ENCODE measurements around the gene DUSP15.
"Not testable (repeated sequence)": the region's sequence is repeated elsewhere in the genome, so short reads cannot be mapped to it uniquely, and the experiment has no call there.

DUSP15 gene

DNA sequence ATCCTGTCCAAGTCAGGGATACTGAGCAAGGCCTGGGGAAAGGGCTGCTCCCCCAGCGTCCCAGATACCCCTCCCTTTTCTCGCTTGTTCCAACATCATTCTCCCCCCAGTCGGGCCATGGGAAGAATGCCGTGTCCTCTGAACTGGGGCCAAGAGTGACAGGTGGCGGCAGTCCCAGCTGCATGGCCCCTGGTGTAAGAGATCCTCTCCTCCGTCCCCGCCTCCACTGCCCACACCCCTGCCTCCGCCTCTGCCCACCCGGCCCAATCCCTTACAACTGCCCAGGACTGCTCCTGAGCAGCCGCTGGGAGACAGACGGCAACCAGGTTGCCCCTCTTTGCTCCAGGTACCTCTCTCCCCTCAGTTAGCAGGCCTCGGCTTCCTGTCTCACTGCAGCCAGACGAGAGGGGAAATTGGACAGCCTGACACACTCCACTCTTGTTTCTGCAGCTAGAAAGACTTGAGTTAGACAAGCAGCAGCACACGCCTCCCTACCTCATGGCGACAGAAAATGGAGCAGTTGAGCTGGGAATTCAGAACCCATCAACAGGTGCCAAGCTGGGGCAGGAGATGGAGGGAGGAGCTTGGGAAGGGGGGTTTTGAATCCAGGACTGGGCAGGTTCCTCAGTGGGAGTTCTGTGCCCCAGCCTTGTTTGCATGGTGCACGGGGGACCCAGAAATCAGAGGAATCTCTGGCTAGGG is 51.1 kb downstream of the DUSP15 start, which contains the start of gene MYLK2:
TSS of gene MYLK2 (plus strand) at position 274 of the 702 bp plus-strand sequence. CDS start at position 499, 225 bp downstream.
- DNase-seq: peak; percentile 65

- DNase-seq: no peak
Measured at GRCh38 chr20:31818376-31818908, 51.9 kb downstream of the DUSP15 start.

- no peak for DNase-seq
Measured at GRCh38 chr20:31817461-31817860, 52.9 kb downstream of the DUSP15 start.

DNA sequence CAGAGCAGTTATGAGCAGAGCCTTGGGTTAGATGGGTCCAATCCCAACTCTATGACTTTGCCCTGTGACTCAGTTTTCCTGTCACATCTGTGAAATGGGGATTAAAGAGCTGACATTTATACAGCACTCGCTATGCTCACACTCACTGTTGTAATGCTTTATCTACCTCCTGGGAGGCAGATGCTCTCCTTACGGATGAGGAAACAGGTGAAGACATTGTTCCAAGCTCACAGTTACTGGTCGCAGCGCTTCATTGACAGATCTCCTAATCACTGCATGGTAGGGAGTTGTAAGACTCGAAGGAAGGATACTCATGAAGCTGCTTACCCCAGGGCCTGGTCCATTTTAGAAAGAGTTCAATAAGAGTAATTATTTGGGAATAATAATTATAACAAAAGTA is 54.1 kb downstream of the DUSP15 start:
- DNase-seq: peak; percentile 46

DNA sequence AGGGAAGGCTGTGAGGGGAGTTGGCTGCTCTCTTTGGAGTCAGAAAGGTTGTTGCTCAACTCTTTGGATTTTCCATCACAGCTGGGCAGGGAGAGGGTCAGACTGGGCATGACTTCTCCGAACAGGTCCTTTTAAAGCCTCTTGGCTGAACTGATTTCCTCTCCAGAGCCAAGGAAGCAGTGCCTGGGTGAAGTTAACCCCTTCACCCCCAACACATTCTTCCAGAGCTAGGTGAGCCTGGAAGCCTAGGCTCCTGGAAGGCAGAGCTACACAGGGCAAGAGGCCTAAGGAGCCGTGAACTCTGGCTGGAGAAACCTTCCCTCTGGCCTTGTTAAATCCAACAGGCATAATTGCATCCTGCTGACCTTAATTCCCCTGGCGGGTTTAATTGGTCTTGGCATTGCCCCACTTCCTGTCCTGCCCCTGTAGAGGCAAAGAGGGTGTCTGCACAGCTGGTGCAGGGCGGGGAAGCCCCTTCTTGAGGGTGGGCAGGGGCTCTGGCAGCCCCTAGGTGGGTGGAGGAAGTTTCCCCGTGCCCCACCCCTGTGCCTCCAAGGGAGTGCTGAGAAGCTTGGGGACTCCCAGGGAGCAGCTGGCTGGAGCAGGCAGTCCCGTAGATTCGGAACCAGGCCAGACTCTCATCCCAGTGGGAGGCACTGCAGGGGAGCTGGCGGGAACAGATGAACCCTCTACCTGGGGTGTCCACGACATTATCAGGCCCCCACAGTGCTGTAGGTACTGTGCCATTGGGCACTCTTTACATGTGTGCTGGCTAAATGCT is 54.7 kb downstream of the DUSP15 start:
- DNase-seq: peak; percentile 22

DNA sequence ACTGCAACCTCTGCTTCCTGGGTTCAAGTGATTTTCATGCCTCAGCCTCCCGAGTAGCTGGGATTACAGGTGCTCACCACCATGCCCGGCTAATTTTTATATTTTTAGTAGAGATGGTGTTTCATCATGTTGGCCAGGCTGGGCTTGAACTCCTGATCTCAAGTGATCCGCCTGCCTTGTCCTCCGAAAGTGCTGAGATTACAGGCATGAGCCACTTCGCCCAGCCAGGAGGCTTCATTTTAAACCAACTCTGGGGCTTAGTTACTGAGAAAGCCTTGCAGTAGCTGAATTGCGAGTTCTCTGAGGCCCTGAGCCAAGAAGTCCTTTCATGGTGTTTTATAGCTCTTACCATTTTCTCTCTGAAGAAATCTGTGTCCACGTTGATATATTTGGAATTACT is 56.2 kb downstream of the DUSP15 start:
- not testable (repeated sequence) for DNase-seq

DNA sequence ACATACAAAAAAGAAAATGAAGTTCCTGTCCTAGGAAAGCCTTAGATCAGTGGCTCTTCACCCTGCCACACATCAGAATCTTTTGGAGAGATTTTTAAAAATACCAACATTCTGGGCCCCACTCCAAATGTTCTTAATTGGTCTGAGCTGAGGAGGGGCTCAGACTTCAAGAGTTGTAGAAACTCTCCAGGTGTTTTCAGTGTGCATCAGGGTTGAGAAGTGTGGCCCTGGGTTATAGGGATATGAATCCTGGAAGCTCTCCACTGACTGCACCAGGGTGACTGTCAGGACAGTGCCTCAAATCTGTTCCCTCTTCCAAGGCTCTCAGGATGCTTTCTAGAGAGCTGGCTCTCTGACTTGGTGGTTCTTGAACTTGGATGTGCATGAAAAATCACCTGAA is 56.7 kb downstream of the DUSP15 start:
- DNase-seq: no peak

DNA sequence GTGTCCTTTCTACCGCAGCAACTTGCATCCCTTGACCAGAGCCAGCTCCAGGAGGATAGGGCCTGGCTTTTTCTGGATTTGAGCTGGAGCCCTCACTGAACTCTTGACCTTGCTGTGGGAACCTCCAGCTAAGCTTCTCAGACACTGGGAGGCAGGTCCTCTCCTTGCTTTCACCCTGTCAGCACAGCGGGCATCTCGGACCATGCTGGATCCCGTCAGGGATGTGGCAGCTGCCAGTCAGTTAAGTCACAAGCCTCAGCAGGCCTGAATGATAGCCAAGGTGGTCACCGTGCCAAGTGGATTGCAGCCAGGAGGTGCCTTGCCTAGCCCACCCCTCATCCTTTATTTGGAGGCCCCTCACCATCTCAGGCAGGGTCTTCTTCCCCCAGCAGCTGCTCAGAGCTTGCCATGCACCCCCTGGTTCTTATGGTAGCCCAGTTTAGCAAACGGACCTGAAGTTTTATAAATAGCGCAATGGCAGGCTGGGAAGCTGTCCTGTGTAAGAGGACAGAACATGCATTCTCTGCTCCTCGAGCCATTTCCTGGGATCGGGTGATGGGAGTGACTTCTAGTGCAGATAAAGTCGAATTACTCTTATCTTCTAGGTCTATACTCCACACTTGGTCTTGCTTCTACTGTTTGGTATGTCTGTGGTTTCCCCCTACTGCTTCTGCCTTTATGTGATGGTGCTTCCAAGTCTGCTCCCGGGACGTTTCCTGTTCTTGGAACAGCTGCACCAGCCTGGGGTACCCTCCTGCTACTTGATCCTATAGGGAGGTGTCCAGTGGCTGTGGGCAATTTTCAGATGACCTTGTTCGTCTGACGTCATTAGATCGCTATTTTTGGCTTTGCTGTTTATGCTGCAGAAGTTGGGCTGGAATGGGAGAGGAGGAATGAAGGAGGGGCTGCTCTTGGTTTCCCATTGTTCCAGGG is 58.3 kb downstream of the DUSP15 start:
- peak; percentile 5 for DNase-seq

DNA sequence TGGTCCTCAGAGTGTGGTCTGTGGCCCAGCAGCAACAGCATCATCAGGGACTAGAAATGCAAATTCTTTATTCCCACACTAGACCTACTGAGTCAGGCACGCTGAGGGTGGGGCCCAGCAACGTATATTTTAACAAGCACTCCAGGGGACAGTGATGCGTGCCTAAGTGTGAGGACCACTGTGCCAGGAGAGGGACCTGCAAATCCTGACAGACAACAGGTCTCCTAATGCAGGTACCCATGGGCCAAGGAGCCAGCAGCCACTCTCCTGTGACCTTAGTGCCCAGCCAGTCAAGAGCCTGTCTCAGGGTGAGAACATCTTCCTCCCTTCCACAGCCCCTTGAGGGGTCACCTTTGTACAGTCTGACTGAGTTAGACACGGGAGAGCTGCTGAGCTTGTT is 59.1 kb downstream of the DUSP15 start:
- DNase-seq: no peak
